GM18868 (cell line): ENCODE measurements around the gene LRRC37B.
"Not testable (repeated sequence)": the region's sequence is repeated elsewhere in the genome, so short reads cannot be mapped to it uniquely, and the experiment has no call there.

Experiments
- ATAC-seq: cut with Tn5 transposase; IDR thresholded peaks from one replicate; pipeline ENCODE4 v1.9.1; 2021; ENCODE audit warnings: mild to moderate bottlenecking, moderate library complexity; ENCODE audit not compliant: unreplicated experiment

The LRRC37B gene

GRCh38 chr17:32084942-32085829, 78.0 kb downstream of the LRRC37B start:
- not testable (repeated sequence) for ATAC-seq

GRCh38 chr17:32086833-32087232, 79.7 kb downstream of the LRRC37B start:
- not testable (repeated sequence) for ATAC-seq

GRCh38 chr17:32092062-32092461, 84.9 kb downstream of the LRRC37B start:
- ATAC-seq: not testable (repeated sequence)

GRCh38 chr17:32099686-32100085, 92.5 kb downstream of the LRRC37B start:
- ATAC-seq: no peak

GRCh38 chr17:32100323-32100722, 93.1 kb downstream of the LRRC37B start:
- not testable (repeated sequence) for ATAC-seq

GRCh38 chr17:32100971-32101631, 93.9 kb downstream of the LRRC37B start:
- ATAC-seq: no peak

GRCh38 chr17:32102172-32102571, 95.0 kb downstream of the LRRC37B start:
- ATAC-seq: no peak

GRCh38 chr17:32102646-32103186, 95.5 kb downstream of the LRRC37B start:
- ATAC-seq: no peak
